HUES6 (cell line): ENCODE measurements around the gene ATP9A.

Experiments used
- H3K27ac ChIP-seq: 2 replicates; pipeline ENCODE4 v1.7.0; 2013; ENCODE audit warnings: low read depth, mild to moderate bottlenecking, low read length, inconsistent platforms
- H3K27me3 ChIP-seq: 2 replicates; pipeline ENCODE4 v1.6.1; 2013; ENCODE audit warnings: low read length; ENCODE audit not compliant: control insufficient read depth, insufficient read depth
- H3K36me3 ChIP-seq: 2 replicates; pipeline ENCODE4 v1.6.1; 2013; ENCODE audit warnings: low read length; ENCODE audit not compliant: control insufficient read depth, insufficient read depth
- H3K4me1 ChIP-seq: 2 replicates; pipeline ENCODE4 v1.6.1; 2013; ENCODE audit warnings: low read length; ENCODE audit not compliant: control insufficient read depth, insufficient read depth
- H3K4me3 ChIP-seq: 2 replicates; pipeline ENCODE4 v1.5.1; 2013; ENCODE audit warnings: low read depth, low read length
- H3K9ac ChIP-seq: one replicate; pipeline ENCODE4 v1.6.1; 2013; ENCODE audit warnings: mild to moderate bottlenecking, low read length
- H3K9me3 ChIP-seq: 2 replicates; pipeline ENCODE4 v1.6.1; 2013; ENCODE audit warnings: low read depth, low read length; ENCODE audit not compliant: control insufficient read depth, insufficient read depth

The ATP9A gene

GRCh38 chr20:51622004-51622874, 146.0 kb downstream of the ATP9A start:
- no peak overlapping the region for H3K27ac ChIP-seq

GRCh38 chr20:51620432-51620831, 147.8 kb downstream of the ATP9A start:
- Histone ChIP-seq H3K27ac (no peak overlapping the region), H3K9me3 (no peaks in the 10 kb centered on the region), H3K27me3 (no peaks in the 10 kb centered on the region), H3K4me1 (peaks cover 6% of the 10 kb centered on the region; the same call in 1 of the 2 replicates), H3K9ac (no peak overlapping the region), H3K36me3 (no peaks in the 10 kb centered on the region), H3K4me3 (no peak overlapping the region)

More at GRCh38 chr20:51622004-51622874, 146.0 kb downstream of the ATP9A start:
- Histone ChIP-seq H3K4me1 (peaks cover 6% of the 10 kb centered on the region; the same call in 1 of the 2 replicates), H3K27me3 (no peaks in the 10 kb centered on the region), H3K9ac (no peak overlapping the region), H3K36me3 (no peaks in the 10 kb centered on the region), H3K4me3 (no peak overlapping the region), H3K9me3 (no peaks in the 10 kb centered on the region)

GRCh38 chr20:51616060-51616459, 152.1 kb downstream of the ATP9A start:
- Histone ChIP-seq H3K36me3 (no peaks in the 10 kb centered on the region), H3K4me3 (no peak overlapping the region), H3K27ac (no peak overlapping the region), H3K27me3 (no peaks in the 10 kb centered on the region), H3K4me1 (no peaks in the 10 kb centered on the region), H3K9ac (no peak overlapping the region), H3K9me3 (no peaks in the 10 kb centered on the region)

GRCh38 chr20:51614687-51615086, 153.5 kb downstream of the ATP9A start:
- Histone ChIP-seq H3K4me3 (no peak overlapping the region), H3K9ac (no peak overlapping the region), H3K36me3 (no peaks in the 10 kb centered on the region), H3K27ac (no peak overlapping the region), H3K27me3 (no peaks in the 10 kb centered on the region), H3K9me3 (no peaks in the 10 kb centered on the region), H3K4me1 (no peaks in the 10 kb centered on the region)

GRCh38 chr20:51613580-51613979, 154.6 kb downstream of the ATP9A start:
- Histone ChIP-seq H3K4me1 (no peaks in the 10 kb centered on the region), H3K27me3 (no peaks in the 10 kb centered on the region), H3K9me3 (no peaks in the 10 kb centered on the region), H3K9ac (no peak overlapping the region), H3K36me3 (no peaks in the 10 kb centered on the region), H3K4me3 (no peak overlapping the region), H3K27ac (no peak overlapping the region)

- Histone ChIP-seq H3K4me1 (no peaks in the 10 kb centered on the region), H3K9ac (no peak overlapping the region), H3K27ac (no peak overlapping the region), H3K27me3 (no peaks in the 10 kb centered on the region), H3K4me3 (no peak overlapping the region), H3K9me3 (no peaks in the 10 kb centered on the region), H3K36me3 (no peaks in the 10 kb centered on the region)
Measured at GRCh38 chr20:51612896-51613295, 155.3 kb downstream of the ATP9A start.

GRCh38 chr20:51611625-51611890, 156.6 kb downstream of the ATP9A start:
- Histone ChIP-seq H3K36me3 (no peaks in the 10 kb centered on the region), H3K27ac (no peak overlapping the region), H3K9me3 (no peaks in the 10 kb centered on the region), H3K9ac (no peak overlapping the region), H3K27me3 (no peaks in the 10 kb centered on the region), H3K4me1 (no peaks in the 10 kb centered on the region), H3K4me3 (no peak overlapping the region)

GRCh38 chr20:51610761-51611624, 157.2 kb downstream of the ATP9A start:
- Histone ChIP-seq H3K36me3 (no peaks in the 10 kb centered on the region), H3K27me3 (no peaks in the 10 kb centered on the region)

GRCh38 chr20:51610111-51610510, 158.1 kb downstream of the ATP9A start:
- H3K27me3 ChIP-seq = no peaks in the 10 kb centered on the region
- H3K9me3 ChIP-seq = no peaks in the 10 kb centered on the region
- no peaks in the 10 kb centered on the region for H3K36me3 ChIP-seq
- H3K4me3 ChIP-seq = no peak overlapping the region
- H3K9ac ChIP-seq = no peak overlapping the region
- no peaks in the 10 kb centered on the region for H3K4me1 ChIP-seq
- no peak overlapping the region for H3K27ac ChIP-seq

More at GRCh38 chr20:51610761-51611624, 157.2 kb downstream of the ATP9A start:
- no peak overlapping the region for H3K4me3 ChIP-seq
- H3K9ac ChIP-seq = no peak overlapping the region
- H3K4me1 ChIP-seq = no peaks in the 10 kb centered on the region
- no peaks in the 10 kb centered on the region for H3K9me3 ChIP-seq
- H3K27ac ChIP-seq = no peak overlapping the region

GRCh38 chr20:51609251-51609650, 158.9 kb downstream of the ATP9A start:
- Histone ChIP-seq H3K36me3 (no peaks in the 10 kb centered on the region), H3K4me1 (no peaks in the 10 kb centered on the region), H3K9me3 (no peaks in the 10 kb centered on the region), H3K9ac (no peak overlapping the region), H3K4me3 (no peak overlapping the region), H3K27ac (no peak overlapping the region), H3K27me3 (no peaks in the 10 kb centered on the region)

- H3K9me3 ChIP-seq = no peaks in the 10 kb centered on the region
- no peaks in the 10 kb centered on the region for H3K4me1 ChIP-seq
- no peak overlapping the region for H3K27ac ChIP-seq
- no peaks in the 10 kb centered on the region for H3K36me3 ChIP-seq
- no peaks in the 10 kb centered on the region for H3K27me3 ChIP-seq
- H3K4me3 ChIP-seq = no peak overlapping the region
- H3K9ac ChIP-seq = no peak overlapping the region
Measured at GRCh38 chr20:51608061-51608460, 160.1 kb downstream of the ATP9A start.
